C4-2B (cell line): ENCODE data around the gene YIPF1.

Experiments used
- H3K27ac ChIP-seq: fragments of 450-650 bp; 2 replicates; pipeline ENCODE4 v1.5.1; 2017
- ZFX ChIP-seq: fragments of 450-650 bp; IDR thresholded peaks from 2 replicates; pipeline ENCODE4 v1.6.1; 2017
- TF ChIP-seq, protein P1 (sequence below): fragments of 450-650 bp; conservative IDR thresholded peaks from 2 replicates; pipeline ENCODE4 v1.5.1; 2017; ENCODE audit warnings: mild to moderate bottlenecking

Gene YIPF1

DNA sequence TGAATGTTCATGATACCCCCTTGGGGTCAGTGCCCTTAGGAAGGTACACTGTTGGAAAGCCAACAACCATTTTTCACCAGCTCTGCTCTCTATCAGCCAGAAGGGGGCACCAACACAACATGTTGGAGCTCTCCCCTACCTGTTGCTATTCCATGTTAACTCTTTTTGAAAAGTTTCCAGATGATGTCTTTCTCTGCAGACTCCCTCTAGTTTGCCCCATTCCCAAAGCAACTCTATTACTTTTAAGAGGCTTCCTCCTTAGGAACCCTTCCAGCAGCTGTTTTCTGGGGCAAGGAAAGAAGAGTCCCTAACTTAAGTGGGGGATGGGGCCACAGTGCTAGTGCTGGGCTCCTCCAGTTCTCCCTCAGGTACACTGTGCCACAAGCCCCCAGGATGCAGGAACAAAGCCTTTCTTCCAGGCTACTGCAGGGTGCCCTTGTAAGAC is 28.6 kb downstream of the YIPF1 start:
- H3K27ac ChIP-seq: no peak overlapping the region
- TF ChIP-seq, protein P1, sequence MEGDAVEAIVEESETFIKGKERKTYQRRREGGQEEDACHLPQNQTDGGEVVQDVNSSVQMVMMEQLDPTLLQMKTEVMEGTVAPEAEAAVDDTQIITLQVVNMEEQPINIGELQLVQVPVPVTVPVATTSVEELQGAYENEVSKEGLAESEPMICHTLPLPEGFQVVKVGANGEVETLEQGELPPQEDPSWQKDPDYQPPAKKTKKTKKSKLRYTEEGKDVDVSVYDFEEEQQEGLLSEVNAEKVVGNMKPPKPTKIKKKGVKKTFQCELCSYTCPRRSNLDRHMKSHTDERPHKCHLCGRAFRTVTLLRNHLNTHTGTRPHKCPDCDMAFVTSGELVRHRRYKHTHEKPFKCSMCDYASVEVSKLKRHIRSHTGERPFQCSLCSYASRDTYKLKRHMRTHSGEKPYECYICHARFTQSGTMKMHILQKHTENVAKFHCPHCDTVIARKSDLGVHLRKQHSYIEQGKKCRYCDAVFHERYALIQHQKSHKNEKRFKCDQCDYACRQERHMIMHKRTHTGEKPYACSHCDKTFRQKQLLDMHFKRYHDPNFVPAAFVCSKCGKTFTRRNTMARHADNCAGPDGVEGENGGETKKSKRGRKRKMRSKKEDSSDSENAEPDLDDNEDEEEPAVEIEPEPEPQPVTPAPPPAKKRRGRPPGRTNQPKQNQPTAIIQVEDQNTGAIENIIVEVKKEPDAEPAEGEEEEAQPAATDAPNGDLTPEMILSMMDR: peak; percentile 92
- TF ChIP-seq ZFX: no peak

DNA sequence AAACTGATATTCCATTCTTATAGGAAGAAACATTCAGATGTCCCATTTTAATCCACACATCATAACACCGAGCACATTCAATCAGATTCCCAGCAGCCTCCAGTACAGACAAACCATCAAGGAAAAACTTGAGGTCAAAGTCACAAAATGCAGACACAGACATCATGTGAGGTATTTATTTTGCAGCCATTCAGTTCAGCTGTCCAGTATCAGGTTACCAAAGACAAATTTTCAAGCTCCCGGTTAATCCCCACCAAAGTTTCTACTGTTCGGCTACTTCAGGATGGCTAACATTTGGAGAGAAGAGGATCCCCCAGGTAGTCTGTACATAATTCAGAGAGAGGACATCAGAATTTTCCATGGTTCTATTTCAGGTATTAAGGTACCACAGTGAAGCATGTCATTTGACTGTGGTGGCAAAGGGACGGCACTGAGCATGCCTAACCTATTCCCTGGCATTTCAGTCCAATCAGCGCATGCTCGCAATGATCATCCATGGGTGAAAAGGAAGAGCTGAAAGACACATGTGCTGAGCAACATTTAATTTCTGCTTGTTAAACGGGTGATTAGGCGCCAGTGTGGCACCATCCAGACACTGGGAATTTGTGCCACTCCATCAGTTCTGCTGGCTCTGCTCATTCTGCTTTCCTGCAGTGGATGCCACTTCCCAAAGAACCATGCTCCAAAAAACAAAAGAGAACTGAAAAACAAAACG is 37.9 kb downstream of the YIPF1 start:
- no peak overlapping the region for H3K27ac ChIP-seq
- no peak for TF ChIP-seq ZFX
- TF ChIP-seq, protein P1: no peak

DNA sequence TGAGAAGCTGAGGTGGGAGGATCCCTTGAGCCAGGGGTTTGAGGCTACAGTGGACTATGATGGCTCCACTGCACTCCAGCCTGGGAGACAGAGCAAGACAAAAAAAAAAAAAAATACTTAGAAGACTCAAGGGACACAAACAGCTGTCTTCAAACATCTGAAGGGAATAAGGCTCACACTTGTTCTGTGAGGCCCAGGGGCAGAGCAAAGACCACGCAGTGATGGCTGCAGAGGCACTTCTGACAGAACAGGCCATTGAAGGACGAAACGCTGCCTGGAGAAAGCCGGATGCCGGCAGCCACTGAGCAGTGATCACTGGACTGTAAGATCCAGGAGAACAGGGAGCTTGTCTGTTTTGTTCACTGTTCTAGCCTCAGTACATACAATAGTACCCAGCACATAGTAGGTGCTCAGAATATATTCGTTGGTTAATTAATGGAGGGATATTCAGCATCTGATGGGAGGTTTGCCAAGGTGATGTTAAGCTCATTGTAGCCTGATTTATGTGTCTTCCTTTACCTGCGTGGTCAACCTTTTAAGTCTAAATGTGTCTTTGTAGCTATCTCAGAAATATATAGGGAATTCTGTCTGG is 39.4 kb downstream of the YIPF1 start:
- no peak for TF ChIP-seq ZFX
- TF ChIP-seq, protein P1: no peak
- H3K27ac ChIP-seq: no peak overlapping the region

DNA sequence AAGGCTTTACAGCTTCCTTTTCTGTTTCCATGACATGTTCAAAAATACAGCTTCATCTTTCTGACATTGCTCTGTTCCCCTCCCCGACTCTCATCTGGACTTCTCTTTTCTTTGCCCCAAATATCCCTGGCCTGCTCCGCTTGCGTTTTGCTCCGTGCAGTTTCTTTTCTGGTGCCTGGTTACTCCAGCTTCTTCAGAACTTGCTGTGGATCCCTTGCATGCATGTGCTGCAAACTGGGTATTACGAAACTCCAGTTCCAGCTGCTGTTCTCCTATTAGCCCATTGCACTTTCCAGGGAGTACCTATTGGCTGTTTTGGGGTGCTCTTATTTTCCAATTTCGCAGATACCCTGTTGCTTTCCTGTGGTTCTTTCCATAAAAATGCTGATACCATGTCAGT is 41.6 kb downstream of the YIPF1 start:
- no peak overlapping the region for H3K27ac ChIP-seq
- TF ChIP-seq, protein P1: no peak
- TF ChIP-seq ZFX: no peak

DNA sequence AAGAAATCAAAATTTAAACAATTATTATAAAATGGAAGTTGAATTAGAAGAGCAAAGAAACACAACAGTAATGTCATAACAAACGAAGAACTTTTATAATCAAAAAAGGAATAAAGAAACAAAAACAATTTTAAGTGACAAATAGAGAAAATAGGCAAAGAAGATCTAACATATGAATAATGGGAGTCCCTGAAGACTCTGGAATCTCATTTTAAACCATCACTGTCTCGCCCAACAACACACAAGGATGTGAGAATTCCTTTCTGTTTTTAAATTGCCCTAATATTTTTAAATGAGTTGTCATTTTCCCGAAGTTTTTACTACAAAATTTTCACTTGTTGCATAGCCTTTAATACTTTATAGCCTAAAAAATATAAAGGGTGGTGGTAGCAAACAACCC is 47.2 kb downstream of the YIPF1 start:
- TF ChIP-seq, protein P1: no peak
- TF ChIP-seq ZFX: no peak
- no peak overlapping the region for H3K27ac ChIP-seq

DNA sequence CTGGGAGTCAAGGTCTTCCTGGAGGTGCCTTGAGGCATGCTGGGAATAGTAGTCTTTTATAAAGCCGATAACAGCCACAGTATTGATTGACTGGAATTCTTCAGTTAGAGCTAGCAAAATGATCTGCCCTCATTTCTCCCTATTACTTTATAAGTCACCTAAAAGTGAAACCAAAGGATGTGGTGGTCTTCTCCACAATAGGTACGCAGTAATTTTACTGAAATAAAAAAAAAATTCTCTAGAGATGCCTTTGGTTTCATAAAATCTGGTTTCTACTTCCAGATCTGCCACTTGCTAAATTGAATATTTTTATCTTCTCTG is 51.0 kb downstream of the YIPF1 start:
- H3K27ac ChIP-seq: peak overlapping the region; percentile 89
- TF ChIP-seq ZFX: no peak
- TF ChIP-seq, protein P1: no peak

DNA sequence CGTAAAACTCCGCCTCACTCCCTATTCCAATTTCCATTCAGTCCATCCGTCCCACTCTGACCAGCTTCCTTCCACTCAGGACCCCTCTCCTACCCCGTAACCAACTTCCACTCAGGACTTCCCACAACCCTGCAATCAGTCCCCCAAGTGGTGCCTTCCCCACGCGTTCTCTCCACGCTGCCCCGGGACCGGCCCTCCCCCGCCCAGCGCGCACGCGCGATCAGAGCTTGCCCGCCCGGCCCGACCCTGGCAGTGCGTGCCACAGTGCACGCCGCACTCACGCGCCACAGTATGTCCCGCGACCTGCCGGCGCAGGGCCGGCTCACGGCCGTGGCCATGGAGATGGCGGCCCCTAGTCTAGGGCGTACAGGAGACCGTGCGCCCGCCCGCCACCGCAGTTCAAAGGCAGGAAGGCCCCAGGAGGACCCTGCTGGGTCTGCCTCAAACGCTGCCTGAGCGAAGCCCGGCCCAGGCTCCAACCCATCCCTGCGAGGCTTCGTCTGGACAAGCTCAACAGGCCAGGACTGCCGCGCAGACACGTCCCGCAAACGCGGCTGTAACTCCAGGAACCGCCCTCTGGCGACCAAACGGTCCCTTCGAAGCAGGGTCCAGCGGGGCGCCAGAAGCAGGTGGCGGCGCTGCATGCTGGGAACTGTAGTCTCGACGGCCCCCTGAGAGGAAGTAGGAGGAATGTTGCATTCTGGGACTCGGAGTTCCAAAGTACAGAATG is 51.5 kb downstream of the YIPF1 start, which contains the start of gene NDC1:
Gene NDC1, minus strand, starts transcription at position 373 of the 730 bp plus-strand sequence. Its CDS starts 35 bp downstream, at position 338.
- peak within 1 kb of the TSS; percentile 89 for H3K27ac ChIP-seq
- peak; percentile 67; the same call in 1 of the 2 replicates for TF ChIP-seq ZFX
- TF ChIP-seq, protein P1: no peak; the same call in 1 of the 2 replicates
